Daoy (cell line): ENCODE data around the gene ERVH48-1. TPM values are rescaled to one million over a fixed set of nuclear protein-coding genes. Genes with fewer than 3 reads are reported as not detected.
A peak's percentile ranks its signal among the peaks of the same experiment; 100 is the strongest.
"Not testable (repeated sequence)": the region's sequence is repeated elsewhere in the genome, so short reads cannot be mapped to it uniquely, and the experiment has no call there.

ENCODE experiments used
- DNase-seq: peaks from one replicate; pipeline ENCODE4 v3.0.0-alpha.2; 2015; ENCODE audit warnings: low read depth
- total RNA-seq: library from RNA; depleted of rRNA; stranded (reverse); fragments of >200 nt; shearing (Covaris generic); gene quantifications from 2 replicates; pipeline ENCODE4 v1.2.3, GENCODE V29; 2014

ERVH48-1 gene
- total RNA-seq, 1 experiment from 2014 or later = not detected

DNA sequence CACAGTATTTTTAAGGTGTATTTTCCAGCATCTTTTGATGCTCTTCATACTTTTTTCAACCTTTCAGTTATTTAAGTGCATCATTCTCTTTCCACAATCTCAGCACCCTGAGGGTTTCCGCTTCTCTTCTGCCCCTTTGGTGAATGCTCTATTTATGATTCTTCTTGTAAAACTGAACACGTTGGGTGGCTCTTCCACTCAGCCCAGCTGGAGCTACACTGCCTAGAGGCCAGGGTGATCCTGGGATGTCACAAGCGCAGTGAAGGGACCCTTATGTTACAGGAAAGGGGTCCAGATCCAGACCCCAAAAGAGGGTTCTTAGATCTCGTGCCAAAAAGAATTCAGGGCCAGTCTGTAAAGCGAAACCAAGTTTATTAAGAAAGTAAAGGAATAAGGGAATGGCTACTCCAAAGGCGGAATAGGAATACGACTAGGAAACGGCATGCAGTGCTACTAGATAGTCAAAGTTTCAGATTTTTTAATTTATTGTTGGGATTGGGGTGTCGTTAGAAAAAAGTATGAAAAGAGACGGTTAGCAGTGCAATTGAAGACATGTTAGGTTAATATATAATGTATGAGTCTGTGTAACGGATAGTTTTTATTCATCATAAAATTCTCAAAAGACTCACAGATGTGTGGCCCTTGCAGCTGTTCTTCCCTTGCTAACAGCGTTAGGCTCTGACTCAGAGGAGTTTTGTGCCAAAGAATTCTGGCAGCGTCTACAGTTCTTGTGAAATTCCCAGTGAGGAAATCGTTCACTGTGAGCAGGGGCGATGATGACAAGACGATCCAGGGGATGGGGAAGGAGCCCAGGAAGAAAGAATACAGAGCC is 14.4 kb upstream of the ERVH48-1 start:
- peak; percentile 90 for DNase-seq

GRCh38 chr21:42938606-42938995 is 13.2 kb upstream of the ERVH48-1 start:
- DNase-seq = not testable (repeated sequence)

- DNase-seq = no peak
Measured at GRCh38 chr21:42937960-42938605, 12.7 kb upstream of the ERVH48-1 start.

- not testable (repeated sequence) for DNase-seq
Measured at GRCh38 chr21:42937034-42937940, 11.9 kb upstream of the ERVH48-1 start.

GRCh38 chr21:42936360-42936759 is 10.9 kb upstream of the ERVH48-1 start:
- not testable (repeated sequence) for DNase-seq

GRCh38 chr21:42933973-42934372 is 8.5 kb upstream of the ERVH48-1 start:
- DNase-seq = not testable (repeated sequence)

DNA sequence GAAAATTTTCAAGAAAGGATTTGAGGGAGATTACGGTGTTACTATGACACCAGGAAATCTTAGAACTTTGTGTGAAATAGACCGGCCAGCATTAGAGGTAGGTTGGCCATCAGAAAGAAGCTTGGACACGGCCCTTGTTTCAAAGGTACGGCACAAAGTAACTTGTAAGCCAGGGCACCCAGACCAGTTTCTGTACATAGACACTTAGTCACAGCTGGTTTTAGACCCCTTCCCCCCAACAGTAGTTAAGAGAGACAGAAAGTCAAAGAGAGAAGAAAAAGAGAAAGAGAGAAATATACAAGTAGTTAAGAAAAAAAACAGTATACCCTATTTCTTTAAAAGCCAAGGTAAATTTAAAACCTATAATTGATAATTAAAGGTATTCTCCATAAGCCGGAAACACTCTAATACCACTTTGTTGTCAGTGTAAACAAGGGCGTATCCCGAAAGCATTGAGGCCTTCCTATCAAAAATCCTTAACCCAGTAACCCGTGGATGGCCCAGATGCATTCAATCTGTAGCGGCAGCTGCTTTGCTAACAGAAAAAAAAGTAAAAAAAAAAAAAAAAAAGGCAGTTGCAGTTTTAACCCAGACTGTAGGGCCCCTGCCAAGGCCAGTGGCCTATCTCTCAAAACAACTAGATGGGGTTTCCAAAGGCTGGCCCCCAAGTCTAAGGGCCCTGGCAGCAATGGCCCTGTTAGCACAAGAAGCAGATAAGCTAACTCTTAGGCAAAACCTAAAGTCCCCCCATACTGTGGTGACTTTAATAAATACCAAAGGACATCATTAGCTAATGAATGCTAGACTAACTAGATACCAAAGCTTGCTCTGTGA is 7.9 kb upstream of the ERVH48-1 start:
- not testable (repeated sequence) for DNase-seq

- DNase-seq = not testable (repeated sequence)
Measured at GRCh38 chr21:42932378-42933136, 7.1 kb upstream of the ERVH48-1 start.

DNA sequence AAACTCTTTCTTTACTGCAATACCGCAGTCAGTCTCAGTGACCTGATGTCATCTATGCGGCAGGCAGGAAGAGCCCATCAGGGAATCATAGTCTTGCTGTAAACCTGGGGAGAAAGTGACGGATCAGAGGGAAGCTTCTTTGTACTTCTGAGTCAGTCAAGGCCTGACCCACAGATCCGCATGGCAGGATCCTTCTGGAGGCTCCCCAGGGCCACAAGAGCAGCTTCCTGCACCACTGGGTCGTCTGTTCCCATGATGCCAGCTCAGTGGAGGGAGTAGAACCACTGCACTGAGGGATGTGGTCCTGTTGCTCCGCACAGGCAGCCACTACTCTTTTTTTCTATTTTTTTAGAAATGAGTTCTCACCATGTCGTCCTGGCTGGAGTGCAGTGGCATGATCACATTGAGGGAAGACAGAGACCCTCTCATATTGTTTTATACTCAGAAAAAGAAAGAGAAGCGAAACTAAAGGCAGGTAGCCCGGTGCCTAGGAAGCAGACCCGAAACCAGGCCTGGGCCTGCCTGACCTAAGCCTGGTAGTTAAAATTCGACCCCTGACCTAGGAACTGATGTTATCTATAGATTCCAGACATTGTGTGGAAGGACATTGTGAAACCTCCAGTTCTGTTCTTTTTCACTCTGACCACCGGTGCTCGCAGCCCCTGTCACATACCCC is 6.3 kb upstream of the ERVH48-1 start:
- DNase-seq = no peak

DNA sequence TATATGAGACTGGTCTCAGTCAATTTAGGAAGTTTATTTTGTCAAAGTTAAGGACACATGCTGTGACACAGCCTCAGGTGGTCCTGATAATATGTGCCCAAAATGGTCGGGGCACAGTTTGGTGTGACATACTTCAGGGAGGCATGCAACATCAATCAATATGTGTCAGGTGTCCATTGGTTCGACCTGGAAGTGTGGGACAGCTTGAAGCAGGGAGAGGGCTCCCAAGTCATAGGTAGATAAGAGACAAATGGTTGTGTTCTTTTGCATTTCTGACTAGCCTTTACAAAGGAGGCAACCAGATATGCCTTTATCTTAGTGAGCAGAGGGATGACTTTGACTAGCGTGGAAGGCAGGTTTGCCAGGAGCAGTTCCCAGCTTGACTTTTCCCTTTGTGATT is 4.5 kb upstream of the ERVH48-1 start:
- no peak for DNase-seq

DNA sequence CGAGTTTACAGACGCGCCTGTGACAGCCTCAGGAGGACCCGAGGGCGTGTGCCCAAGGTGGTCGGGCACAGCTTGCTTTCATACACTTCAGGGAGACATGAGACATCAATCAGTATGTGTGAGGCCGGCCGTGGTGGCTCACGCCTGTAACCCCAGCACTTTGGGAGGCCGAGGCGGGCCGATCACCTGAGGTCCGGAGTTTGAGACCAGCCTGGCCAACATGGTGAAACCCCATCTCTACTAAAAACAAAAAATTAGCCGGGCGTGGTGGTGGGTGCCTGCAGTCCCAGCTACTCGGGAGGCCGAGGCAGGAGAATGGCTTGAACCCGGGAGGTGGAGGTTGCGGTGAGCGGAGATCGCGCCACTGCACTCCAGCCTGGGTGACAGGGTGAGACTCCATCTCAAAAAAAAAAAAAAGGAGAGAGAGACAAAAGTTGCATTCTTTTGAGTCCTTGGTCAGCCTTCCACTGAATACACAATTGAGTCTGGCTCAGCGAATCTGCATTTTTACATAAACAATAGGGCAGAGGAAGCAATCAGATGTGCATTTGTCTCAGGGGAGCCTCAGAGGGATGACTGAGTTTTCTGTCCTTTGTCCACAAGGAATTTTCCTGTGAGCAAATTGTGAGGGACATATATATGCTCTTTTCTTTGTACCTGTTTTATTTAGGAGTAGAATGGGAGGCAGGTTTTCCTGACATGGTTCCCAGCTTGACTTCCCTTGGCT is 2.2 kb upstream of the ERVH48-1 start:
- not testable (repeated sequence) for DNase-seq

- no peak for DNase-seq
Measured at GRCh38 chr21:42924433-42924751, 1.0 kb downstream of the ERVH48-1 start.

- peak; percentile 93 for DNase-seq
Measured at GRCh38 chr21:42923553-42924432, 1.6 kb downstream of the ERVH48-1 start.

DNA sequence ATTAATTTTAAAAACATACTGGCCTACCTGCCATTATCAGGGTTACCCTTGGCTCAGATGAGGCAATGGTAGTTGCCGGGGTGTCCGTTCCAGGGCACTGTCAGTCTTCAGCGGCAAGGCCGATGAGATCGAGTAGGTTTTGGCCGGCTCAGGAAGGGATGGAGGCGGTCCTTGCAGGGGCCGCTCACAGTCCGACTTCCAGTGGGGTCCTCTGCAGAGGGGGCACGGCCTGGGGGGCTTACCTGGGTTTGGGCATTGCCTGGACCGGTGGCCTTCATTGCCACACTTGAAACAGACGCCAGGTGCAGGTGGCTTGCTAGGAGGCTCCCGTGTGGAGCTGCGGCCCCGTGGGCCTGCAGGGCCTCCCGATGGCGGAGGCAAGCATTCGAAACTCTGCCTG is 2.5 kb downstream of the ERVH48-1 start:
- DNase-seq = no peak

GRCh38 chr21:42921927-42922326 is 3.5 kb downstream of the ERVH48-1 start:
- DNase-seq = no peak

DNA sequence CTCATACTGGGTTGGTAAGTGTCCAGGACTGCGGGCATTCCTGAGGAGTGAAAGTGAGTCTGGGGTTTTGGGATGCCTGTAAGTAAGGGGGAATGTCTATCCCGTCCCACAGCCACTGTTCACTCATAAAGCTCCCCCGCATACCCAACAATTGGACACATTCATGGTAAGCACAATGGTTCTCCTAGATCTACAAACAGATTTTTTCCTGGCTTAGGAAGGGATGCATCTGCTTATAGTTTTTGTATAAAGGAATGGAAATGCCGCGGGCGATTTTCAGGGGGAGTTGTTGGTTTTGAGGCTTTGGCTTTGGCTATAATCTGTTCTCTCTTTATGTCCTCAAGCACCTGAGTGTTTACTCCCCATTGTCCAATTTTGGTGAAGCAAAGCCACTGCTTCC is 7.1 kb downstream of the ERVH48-1 start:
- no peak for DNase-seq

- no peak for DNase-seq
Measured at GRCh38 chr21:42913476-42913875, 12.0 kb downstream of the ERVH48-1 start.

DNA sequence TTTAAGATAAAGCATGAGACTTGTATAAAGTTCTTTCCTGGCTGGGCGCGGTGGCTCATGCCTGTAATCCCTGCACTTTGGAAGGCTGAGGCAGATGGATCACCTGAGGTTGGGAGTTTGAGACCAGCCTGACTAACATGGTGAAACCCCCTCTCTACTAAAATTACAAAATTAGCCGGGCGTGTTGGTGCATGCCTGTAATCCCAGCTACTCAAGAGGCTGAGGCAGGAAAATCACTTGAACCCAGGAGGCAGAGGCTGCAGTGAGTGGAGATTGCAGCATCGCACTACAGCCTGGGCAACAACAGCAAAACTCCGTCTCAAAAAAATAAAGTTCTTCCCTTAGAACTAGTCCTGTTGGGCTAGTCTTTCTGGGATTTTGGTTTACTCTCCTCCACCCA is 13.5 kb downstream of the ERVH48-1 start:
- not testable (repeated sequence) for DNase-seq
